ENCODE data around the gene USP48.

GRCh38 chr1:21724570-21724969 is 58.4 kb downstream of the USP48 start:
- TF ChIP-seq ZNF274 (IDR thresholded peaks at IDR 0.05; ENCODE audit: low read length), result no peak
- no peak for TF ChIP-seq ZNF274 (tag by site-specific recombination; IDR thresholded peaks at IDR 0.05; ENCODE audit: borderline replicate concordance)
- TF ChIP-seq KLF1 (tag by site-specific recombination; IDR thresholded peaks at IDR 0.05), result no peak
- TF ChIP-seq BCL11B (tag by site-specific recombination; IDR thresholded peaks at IDR 0.05; ENCODE audit: low read depth), result no peak
- TF ChIP-seq ZNF830 (tag by site-specific recombination; IDR thresholded peaks at IDR 0.05; ENCODE audit: low read depth), result no peak
- no peak for TF ChIP-seq ZNF19 (tag by site-specific recombination; IDR thresholded peaks at IDR 0.05; ENCODE audit: low read depth)
- no peak for TF ChIP-seq ZNF654 (tag by site-specific recombination; IDR thresholded peaks at IDR 0.05; ENCODE audit: low read depth)
- TF ChIP-seq ZNF658 (tag by site-specific recombination; IDR thresholded peaks at IDR 0.05), result no peak
- TF ChIP-seq, protein P1, sequence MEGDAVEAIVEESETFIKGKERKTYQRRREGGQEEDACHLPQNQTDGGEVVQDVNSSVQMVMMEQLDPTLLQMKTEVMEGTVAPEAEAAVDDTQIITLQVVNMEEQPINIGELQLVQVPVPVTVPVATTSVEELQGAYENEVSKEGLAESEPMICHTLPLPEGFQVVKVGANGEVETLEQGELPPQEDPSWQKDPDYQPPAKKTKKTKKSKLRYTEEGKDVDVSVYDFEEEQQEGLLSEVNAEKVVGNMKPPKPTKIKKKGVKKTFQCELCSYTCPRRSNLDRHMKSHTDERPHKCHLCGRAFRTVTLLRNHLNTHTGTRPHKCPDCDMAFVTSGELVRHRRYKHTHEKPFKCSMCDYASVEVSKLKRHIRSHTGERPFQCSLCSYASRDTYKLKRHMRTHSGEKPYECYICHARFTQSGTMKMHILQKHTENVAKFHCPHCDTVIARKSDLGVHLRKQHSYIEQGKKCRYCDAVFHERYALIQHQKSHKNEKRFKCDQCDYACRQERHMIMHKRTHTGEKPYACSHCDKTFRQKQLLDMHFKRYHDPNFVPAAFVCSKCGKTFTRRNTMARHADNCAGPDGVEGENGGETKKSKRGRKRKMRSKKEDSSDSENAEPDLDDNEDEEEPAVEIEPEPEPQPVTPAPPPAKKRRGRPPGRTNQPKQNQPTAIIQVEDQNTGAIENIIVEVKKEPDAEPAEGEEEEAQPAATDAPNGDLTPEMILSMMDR (tag by site-specific recombination; IDR thresholded peaks at IDR 0.05), result no peak
- TF ChIP-seq ZNF138 (tag by site-specific recombination; IDR thresholded peaks at IDR 0.05; ENCODE audit: borderline replicate concordance), result no peak
- no peak for TF ChIP-seq YY2 (tag by site-specific recombination; IDR thresholded peaks at IDR 0.05)
- TF ChIP-seq SCRT1 (tag by site-specific recombination; IDR thresholded peaks at IDR 0.05; ENCODE audit: borderline replicate concordance), result no peak
- TF ChIP-seq ZNF692 (tag by site-specific recombination; IDR thresholded peaks at IDR 0.05), result no peak
- TF ChIP-seq PRDM1 (tag by site-specific recombination; IDR thresholded peaks at IDR 0.05), result no peak
